GM18526 (cell line): ENCODE measurements around the gene MTX3.
A peak's percentile ranks its signal among the peaks of the same experiment; 100 is the strongest.

Experiments
- POLR2A ChIP-seq: IDR thresholded peaks from 3 replicates; pipeline ENCODE4 v1.6.1; 2011; ENCODE audit not compliant: insufficient read length; ENCODE audit errors: extremely low read depth

MTX3 gene

GRCh38 chr5:79990598-79991507, at the start of gene MTX3:
Gene MTX3 (minus strand): TSS chr5:79991262. CDS start chr5:79991238, 24 bp downstream.
- TF ChIP-seq POLR2A = peak; percentile 59

GRCh38 chr5:80039650-80040049, 48.6 kb upstream of the MTX3 start:
- no peak for TF ChIP-seq POLR2A

GRCh38 chr5:80037366-80037765, 46.3 kb upstream of the MTX3 start:
- no peak for TF ChIP-seq POLR2A

- TF ChIP-seq POLR2A = no peak
These were observed 45.6 kb upstream of the MTX3 start for GRCh38 chr5:80036615-80037014.

GRCh38 chr5:80035839-80036238, 44.8 kb upstream of the MTX3 start:
- no peak for TF ChIP-seq POLR2A

GRCh38 chr5:80034962-80035821, 44.1 kb upstream of the MTX3 start, which contains the start of gene THBS4:
Gene THBS4 (plus strand): TSS chr5:80035348. CDS start chr5:80035538, 190 bp downstream.
- no peak for TF ChIP-seq POLR2A

GRCh38 chr5:80034559-80034958, 43.5 kb upstream of the MTX3 start:
- no peak for TF ChIP-seq POLR2A

- TF ChIP-seq POLR2A = no peak
These were observed 42.5 kb upstream of the MTX3 start for GRCh38 chr5:80033513-80033912.

GRCh38 chr5:80031109-80031508, 40.0 kb upstream of the MTX3 start:
- no peak for TF ChIP-seq POLR2A

GRCh38 chr5:80026841-80027240, 35.8 kb upstream of the MTX3 start:
- TF ChIP-seq POLR2A = no peak

- no peak for TF ChIP-seq POLR2A
These were observed 34.0 kb upstream of the MTX3 start for GRCh38 chr5:80025069-80025468.

GRCh38 chr5:80010754-80011392, 19.8 kb upstream of the MTX3 start:
- TF ChIP-seq POLR2A = no peak

- no peak for TF ChIP-seq POLR2A
These were observed 18.1 kb upstream of the MTX3 start for GRCh38 chr5:80008995-80009765.

- TF ChIP-seq POLR2A = no peak
These were observed 11.6 kb upstream of the MTX3 start for GRCh38 chr5:80002677-80003076.

- no peak for TF ChIP-seq POLR2A
These were observed 8.7 kb upstream of the MTX3 start for GRCh38 chr5:79999722-80000121.
